Loucy (cell line): ENCODE measurements around the gene DCUN1D5.

ENCODE experiments used
- H2AFZ ChIP-seq: fragments of 200-600 bp; sonication (generic); 2 replicates; pipeline ENCODE4 v1.6.0; 2016; ENCODE audit warnings: antibody characterized with exemption, mild to moderate bottlenecking, low read length, moderate library complexity
- H3F3A ChIP-seq: fragments of 200-600 bp; 2 replicates; pipeline ENCODE4 v1.6.0; 2016; ENCODE audit warnings: antibody characterized with exemption, low read depth, mild to moderate bottlenecking
- H3K27me3 ChIP-seq: fragments of 200-600 bp; sonication (generic); 2 replicates; pipeline ENCODE4 v1.6.1; 2014; ENCODE audit warnings: low read length, mild to moderate bottlenecking; ENCODE audit not compliant: insufficient read depth, poor library complexity, severe bottlenecking
- H3K36me3 ChIP-seq: fragments of 200-600 bp; sonication (generic); 2 replicates; pipeline ENCODE4 v1.6.1; 2016; ENCODE audit warnings: low read length; ENCODE audit not compliant: insufficient read depth
- H3K4me1 ChIP-seq: fragments of 200-600 bp; sonication (generic); 2 replicates; pipeline ENCODE4 v1.5.1; 2014; ENCODE audit warnings: low read length, mild to moderate bottlenecking; ENCODE audit not compliant: insufficient read depth, poor library complexity, severe bottlenecking
- H3K4me2 ChIP-seq: fragments of 200-600 bp; sonication (generic); 2 replicates; pipeline ENCODE4 v1.6.0; 2014; ENCODE audit warnings: antibody characterized with exemption, low read length, low read depth, mild to moderate bottlenecking; ENCODE audit not compliant: poor library complexity, severe bottlenecking
- H3K4me3 ChIP-seq: fragments of 200-600 bp; sonication (generic); 2 replicates; pipeline ENCODE4 v1.5.1; 2014; ENCODE audit warnings: low read length, mild to moderate bottlenecking, mixed read lengths; ENCODE audit not compliant: poor library complexity, severe bottlenecking
- H3K79me2 ChIP-seq: fragments of 200-600 bp; sonication (generic); 2 replicates; pipeline ENCODE4 v1.6.1; 2014; ENCODE audit warnings: low read length; ENCODE audit not compliant: insufficient read depth
- H3K9ac ChIP-seq: fragments of 200-600 bp; sonication (generic); 2 replicates; pipeline ENCODE4 v1.6.0; 2014; ENCODE audit warnings: mild to moderate bottlenecking, low read depth, low read length, moderate library complexity; ENCODE audit not compliant: poor library complexity, severe bottlenecking
- H3K9me2 ChIP-seq: fragments of 200-600 bp; sonication (generic); replicated peaks from 2 replicates; pipeline ENCODE4 v1.6.1; 2016; ENCODE audit warnings: low read depth, low read length, mixed read lengths
- H3K9me3 ChIP-seq: fragments of 200-600 bp; sonication (generic); 2 replicates; pipeline ENCODE4 v1.6.1; 2014; ENCODE audit warnings: mild to moderate bottlenecking, antibody characterized with exemption, low read length, low read depth; ENCODE audit not compliant: insufficient read depth
- H4K20me1 ChIP-seq: fragments of 200-600 bp; sonication (generic); 2 replicates; pipeline ENCODE4 v1.6.0; 2014; ENCODE audit warnings: antibody characterized with exemption, low read length, mild to moderate bottlenecking; ENCODE audit not compliant: insufficient read depth, poor library complexity, severe bottlenecking
- EZH2phosphoT487 ChIP-seq: fragments of 200-600 bp; IDR thresholded peaks from 2 replicates; pipeline ENCODE4 v1.6.1; 2018; ENCODE audit warnings: antibody characterized with exemption, mild to moderate bottlenecking, moderate library complexity, borderline replicate concordance
- TF ChIP-seq, protein P1 (sequence below): fragments of 200-600 bp; sonication (generic); conservative IDR thresholded peaks from 2 replicates; pipeline ENCODE4 v1.5.1; 2014; ENCODE audit warnings: mild to moderate bottlenecking, antibody characterized with exemption, low read length

DCUN1D5 gene

GRCh38 chr11:103076361-103076760 is 15.6 kb downstream of the DCUN1D5 start:
- Histone ChIP-seq H4K20me1 (no peaks in the 10 kb centered on the region), H3F3A (no peaks in the 10 kb centered on the region), H3K27me3 (no peaks in the 10 kb centered on the region), H3K4me1 (no peaks in the 10 kb centered on the region), H3K36me3 (peaks cover 37% of the 10 kb centered on the region; the same call in 1 of the 2 replicates), H2AFZ (no peak overlapping the region), H3K9me3 (no peaks in the 10 kb centered on the region), H3K9ac (no peak overlapping the region), H3K9me2 (no peaks in the 10 kb centered on the region), H3K4me2 (no peak overlapping the region), H3K4me3 (no peak overlapping the region), H3K79me2 (no peaks in the 10 kb centered on the region)
- no peak for TF ChIP-seq EZH2phosphoT487
- TF ChIP-seq, protein P1, sequence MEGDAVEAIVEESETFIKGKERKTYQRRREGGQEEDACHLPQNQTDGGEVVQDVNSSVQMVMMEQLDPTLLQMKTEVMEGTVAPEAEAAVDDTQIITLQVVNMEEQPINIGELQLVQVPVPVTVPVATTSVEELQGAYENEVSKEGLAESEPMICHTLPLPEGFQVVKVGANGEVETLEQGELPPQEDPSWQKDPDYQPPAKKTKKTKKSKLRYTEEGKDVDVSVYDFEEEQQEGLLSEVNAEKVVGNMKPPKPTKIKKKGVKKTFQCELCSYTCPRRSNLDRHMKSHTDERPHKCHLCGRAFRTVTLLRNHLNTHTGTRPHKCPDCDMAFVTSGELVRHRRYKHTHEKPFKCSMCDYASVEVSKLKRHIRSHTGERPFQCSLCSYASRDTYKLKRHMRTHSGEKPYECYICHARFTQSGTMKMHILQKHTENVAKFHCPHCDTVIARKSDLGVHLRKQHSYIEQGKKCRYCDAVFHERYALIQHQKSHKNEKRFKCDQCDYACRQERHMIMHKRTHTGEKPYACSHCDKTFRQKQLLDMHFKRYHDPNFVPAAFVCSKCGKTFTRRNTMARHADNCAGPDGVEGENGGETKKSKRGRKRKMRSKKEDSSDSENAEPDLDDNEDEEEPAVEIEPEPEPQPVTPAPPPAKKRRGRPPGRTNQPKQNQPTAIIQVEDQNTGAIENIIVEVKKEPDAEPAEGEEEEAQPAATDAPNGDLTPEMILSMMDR: no peak

DNA sequence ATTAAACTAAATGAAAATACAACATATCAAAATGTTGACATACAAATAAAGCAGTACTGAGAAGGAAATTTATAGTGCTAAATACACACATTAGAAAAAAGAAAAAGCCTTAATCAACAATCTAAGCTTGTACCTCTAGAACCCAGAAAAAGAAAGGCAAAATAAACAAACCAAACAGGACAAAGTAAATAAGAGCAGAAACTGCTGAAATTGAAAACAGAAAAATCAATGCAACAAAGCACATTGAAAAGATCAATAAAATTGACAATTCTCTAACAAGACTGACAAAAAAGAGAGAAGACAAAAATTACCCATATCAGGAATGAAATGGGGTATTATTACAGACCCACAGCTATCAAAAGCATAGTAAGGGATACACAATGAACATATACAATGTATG is 21.0 kb downstream of the DCUN1D5 start:
- H3K4me3 ChIP-seq: no peak overlapping the region
- no peaks in the 10 kb centered on the region for H3K9me2 ChIP-seq
- peaks cover 25% of the 10 kb centered on the region; the same call in 1 of the 2 replicates for H3K79me2 ChIP-seq
- TF ChIP-seq, protein P1: no peak
- TF ChIP-seq EZH2phosphoT487: no peak
- H3K4me2 ChIP-seq: peak overlapping the region; percentile 33
- no peaks in the 10 kb centered on the region for H3K9me3 ChIP-seq
- H4K20me1 ChIP-seq: peaks cover 5% of the 10 kb centered on the region
- no peak overlapping the region for H2AFZ ChIP-seq
- peaks cover 32% of the 10 kb centered on the region for H3K4me1 ChIP-seq
- no peaks in the 10 kb centered on the region for H3K27me3 ChIP-seq
- peak overlapping the region; percentile 2 for H3K9ac ChIP-seq
- peaks cover 3% of the 10 kb centered on the region; the same call in 1 of the 2 replicates for H3K36me3 ChIP-seq
- no peaks in the 10 kb centered on the region for H3F3A ChIP-seq

DNA sequence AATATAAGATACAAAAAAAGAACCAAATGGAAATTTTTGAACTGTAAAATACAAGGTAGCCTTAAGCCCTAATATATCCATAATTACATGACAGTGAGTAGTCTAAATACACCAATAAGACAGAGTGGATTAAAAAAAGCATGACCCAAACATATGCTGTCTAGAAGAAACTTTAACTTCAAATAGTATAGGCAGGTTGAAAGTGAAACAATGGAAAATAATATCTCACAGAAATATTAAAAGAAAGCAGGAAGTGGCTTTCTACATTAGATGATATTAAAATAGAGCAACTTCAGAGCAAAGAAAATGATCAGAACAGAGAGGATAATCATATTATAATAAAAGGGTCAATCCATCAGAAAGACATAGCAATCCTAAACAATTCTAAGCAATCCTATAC is 21.8 kb downstream of the DCUN1D5 start:
- Histone ChIP-seq H3K36me3 (peaks cover 11% of the 10 kb centered on the region; the same call in 1 of the 2 replicates), H3K9ac (peak overlapping the region; percentile 2), H3K4me2 (peak overlapping the region; percentile 33), H3K4me3 (no peak overlapping the region), H4K20me1 (peaks cover 5% of the 10 kb centered on the region), H3F3A (no peaks in the 10 kb centered on the region), H3K9me3 (no peaks in the 10 kb centered on the region), H3K9me2 (no peaks in the 10 kb centered on the region), H3K4me1 (peaks cover 32% of the 10 kb centered on the region), H3K79me2 (peaks cover 25% of the 10 kb centered on the region; the same call in 1 of the 2 replicates), H2AFZ (no peak overlapping the region), H3K27me3 (no peaks in the 10 kb centered on the region)
- TF ChIP-seq EZH2phosphoT487: no peak
- TF ChIP-seq, protein P1: no peak
